Measurements from ENCODE around the gene SPON2. TPM values are rescaled to one million over a fixed set of nuclear protein-coding genes. Genes with fewer than 3 reads are reported as not detected.

The SPON2 gene
- total RNA-seq, 1 donor from 2014 or later = 13.9 TPM

DNA sequence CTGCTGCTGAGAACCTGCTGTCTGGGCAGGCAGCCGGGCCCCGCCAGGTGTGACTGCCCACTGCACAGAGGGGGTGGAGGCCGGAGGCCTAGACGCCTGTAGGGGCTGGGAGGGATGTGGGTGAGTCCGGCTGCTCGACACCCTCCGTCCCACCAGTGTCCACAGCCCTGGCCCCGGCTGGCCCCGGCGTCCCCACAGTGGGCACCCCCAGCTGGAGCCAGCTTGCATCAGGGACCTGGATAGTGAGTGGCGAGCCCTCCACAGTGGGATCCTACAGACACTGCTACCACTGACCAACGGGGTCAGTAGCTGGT lies 34.7 kb upstream of the SPON2 start:
- H3K27ac ChIP-seq (replicated peaks) = peak overlapping the region; percentile 33
- intact Hi-C loops (cut with micrococcal nuclease) = no loop called here
- TF ChIP-seq, protein P1, sequence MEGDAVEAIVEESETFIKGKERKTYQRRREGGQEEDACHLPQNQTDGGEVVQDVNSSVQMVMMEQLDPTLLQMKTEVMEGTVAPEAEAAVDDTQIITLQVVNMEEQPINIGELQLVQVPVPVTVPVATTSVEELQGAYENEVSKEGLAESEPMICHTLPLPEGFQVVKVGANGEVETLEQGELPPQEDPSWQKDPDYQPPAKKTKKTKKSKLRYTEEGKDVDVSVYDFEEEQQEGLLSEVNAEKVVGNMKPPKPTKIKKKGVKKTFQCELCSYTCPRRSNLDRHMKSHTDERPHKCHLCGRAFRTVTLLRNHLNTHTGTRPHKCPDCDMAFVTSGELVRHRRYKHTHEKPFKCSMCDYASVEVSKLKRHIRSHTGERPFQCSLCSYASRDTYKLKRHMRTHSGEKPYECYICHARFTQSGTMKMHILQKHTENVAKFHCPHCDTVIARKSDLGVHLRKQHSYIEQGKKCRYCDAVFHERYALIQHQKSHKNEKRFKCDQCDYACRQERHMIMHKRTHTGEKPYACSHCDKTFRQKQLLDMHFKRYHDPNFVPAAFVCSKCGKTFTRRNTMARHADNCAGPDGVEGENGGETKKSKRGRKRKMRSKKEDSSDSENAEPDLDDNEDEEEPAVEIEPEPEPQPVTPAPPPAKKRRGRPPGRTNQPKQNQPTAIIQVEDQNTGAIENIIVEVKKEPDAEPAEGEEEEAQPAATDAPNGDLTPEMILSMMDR (IDR thresholded peaks at IDR 0.05; ENCODE audit: borderline replicate concordance) = no peak
- H3K36me3 ChIP-seq = peaks cover 18% of the 10 kb centered on the region
- DNase-seq = peak; percentile 16
- H3K4me1 ChIP-seq = peaks cover 58% of the 10 kb centered on the region
- H3K4me3 ChIP-seq = no peak overlapping the region
- H3K27me3 ChIP-seq (ENCODE audit: low read depth) = no peaks in the 10 kb centered on the region
- no peaks in the 10 kb centered on the region for H3K9me3 ChIP-seq (replicated peaks)

DNA sequence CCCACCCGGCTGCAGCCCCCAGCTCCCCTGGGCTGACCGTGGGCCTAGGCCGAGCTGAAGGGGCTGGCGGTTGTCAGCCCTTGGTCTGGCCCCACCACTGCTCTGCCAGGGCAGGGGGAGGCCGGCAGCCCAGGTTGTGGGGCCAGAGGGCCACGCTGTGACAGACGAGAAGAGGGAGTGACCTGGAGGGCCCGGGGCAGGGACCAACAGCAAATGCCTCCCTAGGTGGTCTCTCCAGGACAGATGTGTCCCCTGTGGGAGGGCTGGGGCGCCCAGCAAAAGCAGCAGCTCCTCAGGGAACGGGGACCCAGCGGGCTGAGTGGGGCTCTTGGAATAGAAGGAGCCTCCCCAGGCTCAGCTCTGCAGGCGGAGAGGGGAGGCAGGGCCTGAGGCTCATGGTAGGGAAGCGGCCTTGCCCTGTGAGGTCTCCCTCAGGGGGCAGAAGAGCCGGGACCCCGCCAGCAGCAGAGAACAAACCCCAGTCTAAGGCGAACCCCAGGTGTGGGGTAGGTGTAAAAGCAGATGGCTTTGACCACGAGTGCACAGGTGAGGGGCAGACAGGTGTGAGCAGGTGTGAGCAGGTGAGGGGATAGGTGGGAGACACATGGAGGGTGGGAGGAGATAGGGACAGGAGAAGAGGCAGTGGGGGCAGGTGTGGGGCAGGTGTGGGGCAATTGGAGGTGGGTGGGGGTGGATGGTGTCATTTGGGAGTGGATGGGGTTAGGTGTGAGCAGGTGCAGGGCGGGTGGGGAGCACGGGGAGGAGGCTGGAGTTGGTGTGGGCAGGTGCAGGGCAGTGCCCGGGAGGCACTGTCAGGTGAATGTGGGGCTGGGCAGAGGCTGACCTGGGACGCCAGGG lies 34.1 kb upstream of the SPON2 start:
- TF ChIP-seq, protein P1 (IDR thresholded peaks at IDR 0.05; ENCODE audit: borderline replicate concordance) = no peak
- H3K9me3 ChIP-seq (replicated peaks) = no peaks in the 10 kb centered on the region
- peaks cover 12% of the 10 kb centered on the region for H3K36me3 ChIP-seq
- H3K27me3 ChIP-seq (ENCODE audit: low read depth) = no peaks in the 10 kb centered on the region
- H3K4me3 ChIP-seq = no peak overlapping the region
- no peak for DNase-seq
- H3K4me1 ChIP-seq = peaks cover 54% of the 10 kb centered on the region
- peak overlapping the region; percentile 33 for H3K27ac ChIP-seq (replicated peaks)
- intact Hi-C loops (cut with micrococcal nuclease) = no loop called here

DNA sequence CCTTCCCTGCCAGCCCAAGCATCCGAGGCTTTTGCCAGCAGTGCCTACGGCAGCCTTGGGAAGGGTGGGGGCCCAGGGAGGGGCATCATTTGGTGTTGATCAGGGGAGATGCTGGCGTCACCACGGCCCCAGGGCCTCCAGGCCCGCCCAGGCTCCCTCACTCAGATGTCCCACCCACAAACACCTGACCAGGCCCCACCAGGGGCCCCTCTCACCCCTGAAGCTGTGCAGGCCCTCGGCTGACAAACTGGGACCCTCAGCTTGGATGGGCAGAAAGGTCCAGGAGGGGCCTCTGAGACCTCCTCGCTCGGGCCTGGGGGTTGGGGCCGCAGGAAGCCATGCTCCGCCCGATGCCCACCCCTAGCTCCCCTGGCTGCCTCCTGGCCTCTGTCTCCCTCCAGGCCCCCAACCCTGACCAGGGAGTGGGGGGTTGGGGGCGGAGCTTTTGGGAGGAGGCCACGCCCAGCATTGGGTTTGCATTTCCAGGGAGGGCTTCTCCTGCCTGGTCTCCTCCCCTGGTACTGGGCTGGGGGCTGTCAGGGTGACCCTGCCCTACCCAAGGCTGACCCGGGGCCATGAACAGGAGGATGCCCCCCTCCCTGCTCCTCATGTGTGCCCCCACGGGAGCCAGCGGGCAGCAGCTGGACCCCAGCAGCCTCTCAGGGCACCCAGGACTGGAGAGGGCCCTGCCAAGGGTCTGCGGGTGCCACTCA lies 33.4 kb upstream of the SPON2 start:
- H3K27ac ChIP-seq (replicated peaks) = no peak overlapping the region
- no peaks in the 10 kb centered on the region for H3K27me3 ChIP-seq (ENCODE audit: low read depth)
- no peak for DNase-seq
- H3K36me3 ChIP-seq = peaks cover 4% of the 10 kb centered on the region
- peaks cover 53% of the 10 kb centered on the region for H3K4me1 ChIP-seq
- H3K9me3 ChIP-seq (replicated peaks) = no peaks in the 10 kb centered on the region
- TF ChIP-seq, protein P1 (IDR thresholded peaks at IDR 0.05; ENCODE audit: borderline replicate concordance) = no peak
- intact Hi-C loops (cut with micrococcal nuclease) = no loop called here
- no peak overlapping the region for H3K4me3 ChIP-seq

DNA sequence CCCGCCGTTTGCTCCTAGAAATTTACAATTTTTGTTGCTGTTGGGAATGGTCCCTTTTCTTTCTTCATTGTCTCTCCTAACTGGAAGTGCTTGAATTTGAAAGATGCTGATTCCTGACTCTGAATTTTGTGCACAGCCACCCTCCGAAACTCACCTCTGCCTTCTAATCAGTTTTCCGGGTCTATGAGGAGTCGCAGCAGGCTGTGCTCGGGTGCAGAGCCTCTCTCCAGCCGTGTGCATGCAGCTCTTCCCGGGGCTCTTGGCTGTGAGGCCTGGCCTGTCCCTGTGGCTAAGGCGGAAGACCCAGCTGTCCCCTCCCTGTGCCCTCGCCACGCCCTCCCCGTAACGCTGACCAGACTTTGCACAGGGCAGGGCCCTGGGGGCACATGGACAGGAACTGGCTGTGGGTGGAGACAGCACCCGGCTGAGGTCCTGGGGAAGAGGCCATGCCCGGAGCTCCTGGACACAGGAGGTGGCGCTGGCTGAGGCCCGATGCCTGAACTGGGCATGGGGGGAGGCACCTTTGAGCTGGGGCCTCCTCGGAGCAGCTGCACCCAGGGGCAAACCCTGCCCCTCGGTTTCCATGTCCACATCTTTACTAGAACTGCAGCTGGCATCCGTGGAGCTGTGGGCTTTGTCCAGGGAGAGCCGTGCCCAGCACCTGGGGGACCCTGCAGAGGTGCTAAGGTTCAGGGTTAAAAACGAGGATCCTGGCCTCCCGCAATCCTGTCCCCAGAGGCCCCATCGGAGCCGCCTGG lies 32.6 kb upstream of the SPON2 start:
- Histone ChIP-seq H3K4me3 (no peak overlapping the region), H3K27me3 (ENCODE audit: low read depth) (no peaks in the 10 kb centered on the region), H3K36me3 (no peaks in the 10 kb centered on the region), H3K27ac (replicated peaks) (no peak overlapping the region), H3K4me1 (peaks cover 53% of the 10 kb centered on the region), H3K9me3 (replicated peaks) (no peaks in the 10 kb centered on the region)
- no peak for DNase-seq
- TF ChIP-seq, protein P1 (IDR thresholded peaks at IDR 0.05; ENCODE audit: borderline replicate concordance) = no peak
- intact Hi-C loops (cut with micrococcal nuclease) = no loop called here

DNA sequence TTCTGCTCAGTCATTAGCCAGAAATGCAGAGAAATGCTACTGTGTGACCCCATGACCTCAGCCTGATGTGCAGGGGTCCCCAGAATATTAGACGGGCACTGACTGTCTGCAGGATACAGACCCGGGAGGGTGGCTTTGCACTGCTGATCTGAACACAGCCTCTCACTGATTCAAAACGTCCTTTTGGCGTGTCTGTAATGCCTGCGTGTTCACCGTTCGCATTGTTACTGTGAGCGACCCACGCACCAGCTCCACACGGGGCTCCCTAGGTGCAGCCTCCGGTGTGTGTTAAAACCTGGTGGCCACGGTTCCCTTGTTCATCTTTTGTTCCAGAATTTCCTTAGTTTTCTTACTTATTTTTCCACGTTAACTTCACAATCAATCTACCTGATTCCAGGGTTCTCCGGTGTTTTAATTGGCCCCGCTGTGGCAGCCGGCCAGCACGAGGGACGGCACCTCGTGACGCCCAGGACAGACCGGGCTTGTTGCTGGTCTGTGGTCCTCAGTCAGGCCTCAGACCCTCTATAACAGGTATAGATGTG lies 32.0 kb upstream of the SPON2 start:
- Histone ChIP-seq H3K36me3 (no peaks in the 10 kb centered on the region), H3K9me3 (replicated peaks) (no peaks in the 10 kb centered on the region), H3K27ac (replicated peaks) (no peak overlapping the region), H3K4me3 (no peak overlapping the region), H3K4me1 (peaks cover 50% of the 10 kb centered on the region), H3K27me3 (ENCODE audit: low read depth) (no peaks in the 10 kb centered on the region)
- intact Hi-C loops (cut with micrococcal nuclease) = no loop called here
- DNase-seq = no peak
- TF ChIP-seq, protein P1 (IDR thresholded peaks at IDR 0.05; ENCODE audit: borderline replicate concordance) = no peak
